HCT116 (cell line): ENCODE results near the gene TNFRSF18. TPM values are rescaled to one million over a fixed set of nuclear protein-coding genes. Genes with fewer than 3 reads are reported as not detected.
A peak's percentile ranks its signal among the peaks of the same experiment; 100 is the strongest.

ENCODE experiments used
- ATAC-seq: fragments of 200-7000 bp; cut with Tn5 transposase; 2 replicates; pipeline ENCODE4 v1.9.1; 2020; ENCODE audit warnings: mild to moderate bottlenecking, moderate library complexity
- BruUV-seq: library from RNA; stranded (reverse); fragments of 400-500 nt; replicated peaks from 2 replicates; lab custom pipeline; 2021; lab: Mats Ljungman, UMichigan
- CTCF ChIA-PET: fragments of 300-600 bp; sonication (Branson Sonifier 250); formaldehyde crosslinking; loops from one replicate; lab custom pipeline; 2021; ENCODE audit warnings: antibody characterized with exemption; lab: Charles Lee
- POLR2A ChIA-PET: fragments of 300-600, 350-600 bp; sonication (Branson Sonifier 250); formaldehyde crosslinking; loops from one replicate; lab custom pipeline; 2021; ENCODE audit warnings: antibody characterized with exemption; lab: Charles Lee
- RAD21 ChIA-PET, 2 experiments: fragments of 300-600 bp; sonication (Branson Sonifier 250); formaldehyde crosslinking; loops; one replicate each; lab custom pipeline; 2023; ENCODE audit warnings: low total read pairs in 2 of 2; ENCODE audit not compliant: uncharacterized antibody in 2 of 2, unreplicated experiment in 2 of 2, low non-redundant PET in 1 of 2; lab: Charles Lee
- DNase-seq: peaks from one replicate; pipeline ENCODE4 v3.0.0-alpha.2; 2010; ENCODE audit warnings: low read depth, low spot score
- H2AFZ ChIP-seq: fragments of 200-600 bp; shearing (Covaris generic), sonication (generic); 2 replicates; pipeline ENCODE4 v1.6.1; 2017; ENCODE audit warnings: low read depth, mixed run types, mixed read lengths, antibody characterized with exemption, low read length; ENCODE audit not compliant: poor library complexity, severe bottlenecking
- H3K27ac ChIP-seq: 2 replicates; pipeline ENCODE4 v1.5.1; 2012; ENCODE audit warnings: low read depth, low read length
- H3K27me3 ChIP-seq: fragments of 200-600 bp; sonication (generic); 2 replicates; pipeline ENCODE4 v1.6.1; 2016; ENCODE audit warnings: mixed run types, low read length, mixed read lengths; ENCODE audit not compliant: insufficient read depth
- H3K36me3 ChIP-seq, 2 experiments: fragments of 200-500 bp in 1 of 2; fragments of 200-600 bp in 1 of 2; sonication (Bioruptor generic) in 1 of 2; sonication (generic) in 1 of 2; 2 replicates each; pipeline versions ENCODE4 v1.5.1 to v1.6.1; 2014 to 2016; ENCODE audit warnings: low read length in 2 of 2, inconsistent platforms in 1 of 2, mixed read lengths in 1 of 2, mixed run types in 1 of 2; ENCODE audit not compliant: insufficient read depth in 2 of 2, control insufficient read depth in 1 of 2
- H3K4me1 ChIP-seq, 2 experiments: fragments of 200-600 bp in 1 of 2; sonication (generic) in 1 of 2; 2 replicates each; pipeline versions ENCODE4 v1.5.1 to v1.6.1; 2012 to 2017; ENCODE audit warnings: low read length in 2 of 2, inconsistent platforms in 1 of 2, mild to moderate bottlenecking in 1 of 2, mixed read lengths in 1 of 2, mixed run types in 1 of 2, moderate library complexity in 1 of 2; ENCODE audit not compliant: insufficient read depth in 2 of 2, control insufficient read depth in 1 of 2
- H3K4me2 ChIP-seq: fragments of 200-600 bp; sonication (generic); 2 replicates; pipeline ENCODE4 v1.6.1; 2017; ENCODE audit warnings: mixed run types, low read length, mixed read lengths
- H3K4me3 ChIP-seq, 2 experiments: fragments of 200-600 bp in 1 of 2; sonication (generic) in 1 of 2; replicated peaks in 1 of 2; 2 replicates each; pipeline ENCODE4 v1.5.1; 2011 to 2016; ENCODE audit warnings: low read length in 2 of 2, control low read depth in 1 of 2, low read depth in 1 of 2, mild to moderate bottlenecking in 1 of 2, mixed read lengths in 1 of 2, mixed run types in 1 of 2
- H3K79me2 ChIP-seq: fragments of 200-600 bp; sonication (generic); 2 replicates; pipeline ENCODE4 v1.6.1; 2017; ENCODE audit warnings: mild to moderate bottlenecking, mixed run types, low read length, moderate library complexity, mixed read lengths; ENCODE audit not compliant: insufficient read depth
- H3K9ac ChIP-seq: fragments of 200-600 bp; sonication (generic); 2 replicates; pipeline ENCODE4 v1.6.1; 2016; ENCODE audit warnings: low read length, mixed read lengths
- H3K9me2 ChIP-seq: fragments of 200-600 bp; sonication (generic), shearing (Covaris generic); 2 replicates; pipeline ENCODE4 v1.6.1; 2017; ENCODE audit warnings: mixed run types, mild to moderate bottlenecking, moderate library complexity; ENCODE audit not compliant: insufficient read depth
- H3K9me3 ChIP-seq, 2 experiments: fragments of 200-500 bp in 1 of 2; fragments of 200-600 bp in 1 of 2; sonication (Bioruptor generic) in 1 of 2; sonication (generic) in 1 of 2; 2 replicates each; pipeline ENCODE4 v1.6.1; 2014 to 2017; ENCODE audit warnings: low read length in 2 of 2, mixed read lengths in 2 of 2, inconsistent platforms in 1 of 2, low read depth in 1 of 2, mild to moderate bottlenecking in 1 of 2, mixed run types in 1 of 2, moderate library complexity in 1 of 2; ENCODE audit not compliant: control insufficient read depth in 1 of 2, insufficient read depth in 1 of 2
- H4K20me1 ChIP-seq: fragments of 200-600 bp; sonication (generic), shearing (Covaris generic); 2 replicates; pipeline ENCODE4 v1.6.1; 2017; ENCODE audit warnings: mixed run types, mild to moderate bottlenecking, moderate library complexity; ENCODE audit not compliant: insufficient read depth
- CBX3 ChIP-seq: IDR thresholded peaks from 2 replicates; pipeline ENCODE4 v1.6.1; 2012; ENCODE audit warnings: low read depth
- CEBPB ChIP-seq: IDR thresholded peaks from 2 replicates; pipeline ENCODE4 v1.6.1; 2012; ENCODE audit warnings: low read depth
- EGR1 ChIP-seq: IDR thresholded peaks from 2 replicates; pipeline ENCODE4 v1.6.1; 2012; ENCODE audit warnings: low read depth
- EZH2 ChIP-seq: fragments of 200-600 bp; sonication (generic); IDR thresholded peaks from 2 replicates; pipeline ENCODE4 v1.6.1; 2017; ENCODE audit warnings: antibody characterized with exemption, mixed run types
- FOSL1 ChIP-seq: IDR thresholded peaks from 2 replicates; pipeline ENCODE4 v1.6.1; 2012; ENCODE audit warnings: low read depth
- JUND ChIP-seq: IDR thresholded peaks from 2 replicates; pipeline ENCODE4 v1.6.1; 2012
- POLR2A ChIP-seq: IDR thresholded peaks from 2 replicates; pipeline ENCODE4 v1.7.0; 2011; ENCODE audit warnings: borderline replicate concordance; ENCODE audit not compliant: insufficient read depth, insufficient read length; ENCODE audit errors: extremely low read depth
- POLR2AphosphoS5 ChIP-seq: IDR thresholded peaks from 2 replicates; pipeline ENCODE4 v1.6.1; 2011; ENCODE audit warnings: mild to moderate bottlenecking, low read depth, low read length, moderate library complexity
- SP1 ChIP-seq: IDR thresholded peaks from 2 replicates; pipeline ENCODE4 v1.6.1; 2012; ENCODE audit warnings: low read depth
- SRF ChIP-seq: IDR thresholded peaks from 2 replicates; pipeline ENCODE4 v1.6.1; 2012; ENCODE audit warnings: low read depth
- TCF7L2 ChIP-seq: IDR thresholded peaks from 2 replicates; pipeline ENCODE4 v1.7.0; 2011; ENCODE audit warnings: borderline replicate concordance, inconsistent platforms; ENCODE audit not compliant: insufficient read depth, insufficient read length; ENCODE audit errors: extremely low read depth
- YY1 ChIP-seq: IDR thresholded peaks from 2 replicates; pipeline ENCODE4 v1.6.1; 2011; ENCODE audit warnings: low read length, low read depth, moderate library complexity, mild to moderate bottlenecking; ENCODE audit not compliant: insufficient replicate concordance; ENCODE audit errors: extremely low read depth
- ZNF274 ChIP-seq: fragments of 200-500 bp; sonication (Bioruptor generic); IDR thresholded peaks from 2 replicates; pipeline ENCODE4 v1.6.1; 2014; ENCODE audit warnings: mild to moderate bottlenecking, low read depth, low read length, inconsistent platforms
- intact Hi-C: fragments of 100-400 bp; cut with micrococcal nuclease; formaldehyde crosslinking; loops from 2 replicates; pipeline ENCODE4 v1.10.0; 2022
- total RNA-seq: library from RNA; stranded (reverse); gene quantifications from one replicate; pipeline ENCODE4 v1.2.1, GENCODE V29; 2021; ENCODE audit not compliant: unreplicated experiment
- TF ChIP-seq, protein P1 (sequence below): IDR thresholded peaks from 2 replicates; pipeline ENCODE4 v1.6.1; 2012; ENCODE audit warnings: low read depth
- TF ChIP-seq, protein P2 (sequence below): IDR thresholded peaks from 2 replicates; pipeline ENCODE4 v1.6.1; 2011; ENCODE audit warnings: mild to moderate bottlenecking, low read length, moderate library complexity; ENCODE audit not compliant: insufficient replicate concordance; ENCODE audit errors: extremely low read depth
- TF ChIP-seq, protein P3 (sequence below): IDR thresholded peaks from 2 replicates; pipeline ENCODE4 v1.6.1; 2012

Gene TNFRSF18
- total RNA-seq, 1 experiment from 2014 or later, result 56.2 TPM

DNA sequence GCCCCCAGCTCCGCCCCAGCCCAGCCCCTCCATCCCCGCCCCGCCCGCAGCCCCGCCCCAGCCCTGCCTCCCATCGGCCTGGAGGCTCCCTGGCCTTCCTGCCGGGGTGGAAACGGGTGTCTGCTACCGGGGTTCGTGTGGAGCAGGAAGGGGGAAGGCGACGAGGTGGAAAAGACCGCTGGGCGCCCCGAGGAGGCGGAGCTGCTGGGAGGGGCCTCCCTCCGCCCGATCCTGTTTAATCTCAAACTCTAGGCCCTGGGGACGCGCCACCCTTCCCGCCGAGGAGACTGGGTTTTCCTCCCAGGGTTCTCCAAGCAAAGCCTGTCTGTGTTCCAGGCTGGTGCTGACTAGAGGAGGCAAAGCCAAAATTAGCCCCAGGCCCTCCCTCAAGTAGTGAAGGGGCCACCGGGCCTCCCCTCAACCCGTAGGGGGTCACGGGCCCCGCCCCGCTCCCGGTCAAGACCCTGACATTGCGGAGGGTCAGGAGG lies 48.9 kb downstream of the TNFRSF18 start:
- RAD21 ChIA-PET, result no interaction called here
- Histone ChIP-seq H3K4me1 (peaks cover 15 to 37% of the 10 kb centered on the region in 2 experiments), H3K27ac (peak overlapping the region; percentile 97), H3K9ac (peak overlapping the region; percentile 95), H4K20me1 (no peaks in the 10 kb centered on the region), H3K9me2 (no peaks in the 10 kb centered on the region), H3K79me2 (no peaks in the 10 kb centered on the region), H3K4me3 (peak overlapping the region; percentile 56 to 77), H3K9me3 (peaks cover 8 to 12% of the 10 kb centered on the region in 2 experiments; a peak in 2 of 4 replicates), H3K27me3 (no peaks in the 10 kb centered on the region), H3K36me3 (no peaks in the 10 kb centered on the region), H3K4me2 (peak overlapping the region; percentile 99), H2AFZ (no peak overlapping the region)
- TSS peak; percentile 98 for BruUV-seq
- DNase-seq (peak; percentile 71), ATAC-seq (peak; percentile 82)
- intact Hi-C loops, result no loop called here
- peak; percentile 59 for TF ChIP-seq YY1
- peak; percentile 89 for TF ChIP-seq POLR2AphosphoS5
- no peak for TF ChIP-seq SP1
- peak; percentile 24 for TF ChIP-seq POLR2A
- POLR2A ChIA-PET, result interaction anchor here (1.4 to 1.5 kb wide), 2 partner anchors 74 to 91 kb away, joined by 3 read pairs; no protein-coding TSS in a partner anchor
- CTCF ChIA-PET, result no interaction called here

DNA sequence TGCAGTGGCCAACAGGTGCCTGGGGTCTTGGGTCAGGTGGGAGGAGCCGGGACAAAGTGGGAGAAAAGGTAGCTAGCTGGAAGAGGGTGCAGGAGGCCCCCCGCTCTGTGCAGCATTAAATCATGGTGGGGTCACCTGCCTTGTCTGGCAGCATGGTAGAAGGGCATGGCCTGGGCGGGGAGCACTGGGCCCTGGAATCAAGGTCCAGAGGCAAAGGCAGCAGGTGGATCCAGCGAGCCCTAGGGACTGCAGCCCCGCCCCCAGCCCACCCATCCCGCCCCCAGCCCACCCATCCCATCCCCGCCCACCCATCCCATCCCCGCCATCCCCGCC lies 49.4 kb downstream of the TNFRSF18 start:
- Histone ChIP-seq H3K9me2 (no peaks in the 10 kb centered on the region), H3K4me2 (peak overlapping the region; percentile 28; the same call in 1 of the 2 replicates), H3K4me3 (no peak overlapping the region), H4K20me1 (no peaks in the 10 kb centered on the region), H3K79me2 (no peaks in the 10 kb centered on the region), H3K4me1 (peaks cover 12 to 32% of the 10 kb centered on the region in 2 experiments), H3K27ac (no peak overlapping the region), H2AFZ (no peak overlapping the region), H3K36me3 (no peaks in the 10 kb centered on the region), H3K27me3 (no peaks in the 10 kb centered on the region), H3K9me3 (peaks cover 8 to 17% of the 10 kb centered on the region in 2 experiments; a peak in 2 of 4 replicates), H3K9ac (no peak overlapping the region)
- ChIA-PET RAD21 (no interaction called here), CTCF (no interaction called here), POLR2A (interaction anchor here (1.5 kb wide), 1 partner anchor 74 kb away, joined by 3 read pairs; no protein-coding TSS in a partner anchor)
- no TSS peak for BruUV-seq
- intact Hi-C loops, result no loop called here
- ATAC-seq (no peak), DNase-seq (no peak)
- TF ChIP-seq, protein P1, sequence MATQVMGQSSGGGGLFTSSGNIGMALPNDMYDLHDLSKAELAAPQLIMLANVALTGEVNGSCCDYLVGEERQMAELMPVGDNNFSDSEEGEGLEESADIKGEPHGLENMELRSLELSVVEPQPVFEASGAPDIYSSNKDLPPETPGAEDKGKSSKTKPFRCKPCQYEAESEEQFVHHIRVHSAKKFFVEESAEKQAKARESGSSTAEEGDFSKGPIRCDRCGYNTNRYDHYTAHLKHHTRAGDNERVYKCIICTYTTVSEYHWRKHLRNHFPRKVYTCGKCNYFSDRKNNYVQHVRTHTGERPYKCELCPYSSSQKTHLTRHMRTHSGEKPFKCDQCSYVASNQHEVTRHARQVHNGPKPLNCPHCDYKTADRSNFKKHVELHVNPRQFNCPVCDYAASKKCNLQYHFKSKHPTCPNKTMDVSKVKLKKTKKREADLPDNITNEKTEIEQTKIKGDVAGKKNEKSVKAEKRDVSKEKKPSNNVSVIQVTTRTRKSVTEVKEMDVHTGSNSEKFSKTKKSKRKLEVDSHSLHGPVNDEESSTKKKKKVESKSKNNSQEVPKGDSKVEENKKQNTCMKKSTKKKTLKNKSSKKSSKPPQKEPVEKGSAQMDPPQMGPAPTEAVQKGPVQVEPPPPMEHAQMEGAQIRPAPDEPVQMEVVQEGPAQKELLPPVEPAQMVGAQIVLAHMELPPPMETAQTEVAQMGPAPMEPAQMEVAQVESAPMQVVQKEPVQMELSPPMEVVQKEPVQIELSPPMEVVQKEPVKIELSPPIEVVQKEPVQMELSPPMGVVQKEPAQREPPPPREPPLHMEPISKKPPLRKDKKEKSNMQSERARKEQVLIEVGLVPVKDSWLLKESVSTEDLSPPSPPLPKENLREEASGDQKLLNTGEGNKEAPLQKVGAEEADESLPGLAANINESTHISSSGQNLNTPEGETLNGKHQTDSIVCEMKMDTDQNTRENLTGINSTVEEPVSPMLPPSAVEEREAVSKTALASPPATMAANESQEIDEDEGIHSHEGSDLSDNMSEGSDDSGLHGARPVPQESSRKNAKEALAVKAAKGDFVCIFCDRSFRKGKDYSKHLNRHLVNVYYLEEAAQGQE, result no peak
- TF ChIP-seq POLR2AphosphoS5, result no peak
- no peak for TF ChIP-seq JUND
- TF ChIP-seq ZNF274, result no peak
- TF ChIP-seq, protein P2, sequence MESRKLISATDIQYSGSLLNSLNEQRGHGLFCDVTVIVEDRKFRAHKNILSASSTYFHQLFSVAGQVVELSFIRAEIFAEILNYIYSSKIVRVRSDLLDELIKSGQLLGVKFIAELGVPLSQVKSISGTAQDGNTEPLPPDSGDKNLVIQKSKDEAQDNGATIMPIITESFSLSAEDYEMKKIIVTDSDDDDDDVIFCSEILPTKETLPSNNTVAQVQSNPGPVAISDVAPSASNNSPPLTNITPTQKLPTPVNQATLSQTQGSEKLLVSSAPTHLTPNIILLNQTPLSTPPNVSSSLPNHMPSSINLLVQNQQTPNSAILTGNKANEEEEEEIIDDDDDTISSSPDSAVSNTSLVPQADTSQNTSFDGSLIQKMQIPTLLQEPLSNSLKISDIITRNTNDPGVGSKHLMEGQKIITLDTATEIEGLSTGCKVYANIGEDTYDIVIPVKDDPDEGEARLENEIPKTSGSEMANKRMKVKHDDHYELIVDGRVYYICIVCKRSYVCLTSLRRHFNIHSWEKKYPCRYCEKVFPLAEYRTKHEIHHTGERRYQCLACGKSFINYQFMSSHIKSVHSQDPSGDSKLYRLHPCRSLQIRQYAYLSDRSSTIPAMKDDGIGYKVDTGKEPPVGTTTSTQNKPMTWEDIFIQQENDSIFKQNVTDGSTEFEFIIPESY, result no peak
- no peak for TF ChIP-seq EZH2
- TF ChIP-seq SRF, result no peak
- TF ChIP-seq FOSL1, result no peak
- TF ChIP-seq EGR1, result no peak
- TF ChIP-seq YY1, result no peak
- no peak for TF ChIP-seq TCF7L2
- TF ChIP-seq, protein P3, sequence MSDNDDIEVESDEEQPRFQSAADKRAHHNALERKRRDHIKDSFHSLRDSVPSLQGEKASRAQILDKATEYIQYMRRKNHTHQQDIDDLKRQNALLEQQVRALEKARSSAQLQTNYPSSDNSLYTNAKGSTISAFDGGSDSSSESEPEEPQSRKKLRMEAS, result no peak
- no peak for TF ChIP-seq CEBPB
- TF ChIP-seq CBX3, result no peak
